Gastroesophageal sphincter (tissue), 4 donors: ENCODE results near the gene NLGN1. TPM values are rescaled to one million over a fixed set of nuclear protein-coding genes. Genes with fewer than 3 reads are reported as not detected.

ENCODE experiments used
- ATAC-seq: fragments of 150-250 bp; one replicate; pipeline ENCODE4 v1.9.1; 2016; ENCODE audit warnings: mild to moderate bottlenecking, moderate library complexity
- H3K27ac ChIP-seq, 4 donors: fragments of 200-600 bp; sonication (generic) in 3 of 4; 1 replicate in 3 of 4; 2 replicates in 1 of 4; pipeline ENCODE4 v1.5.1; 2016 to 2019
- H3K27me3 ChIP-seq: fragments of 200-600 bp; sonication (generic); one replicate; pipeline ENCODE4 v1.5.1; 2019
- H3K36me3 ChIP-seq, 2 donors: fragments of 200-600 bp; sonication (generic); one replicate each; pipeline ENCODE4 v1.5.1; 2019; ENCODE audit warnings: control low read depth in 1 of 2
- H3K4me1 ChIP-seq, 3 donors: fragments of 200-600 bp; sonication (generic); 1 replicate in 2 of 3; 2 replicates in 1 of 3; pipeline ENCODE4 v1.5.1; 2016 to 2019; ENCODE audit warnings: control low read depth in 2 of 3
- H3K4me3 ChIP-seq, 2 donors: fragments of 200-600 bp; sonication (generic); one replicate each; pipeline ENCODE4 v1.5.1; 2019; ENCODE audit warnings: mild to moderate bottlenecking in 1 of 2, moderate library complexity in 1 of 2
- H3K9me3 ChIP-seq, 3 donors: fragments of 200-600 bp; sonication (generic); one replicate each; pipeline ENCODE4 v1.5.1; 2017 to 2019; ENCODE audit warnings: control low read depth in 2 of 3
- CTCF ChIP-seq, 4 experiments: fragments of 200-600 bp in 2 of 4; fragments of 450-650 bp in 2 of 4; sonication (generic) in 1 of 4; IDR thresholded peaks; one replicate each; pipeline ENCODE4 v1.5.1; 2017 to 2019; ENCODE audit warnings: antibody characterized with exemption in 4 of 4, mild to moderate bottlenecking in 2 of 4, moderate library complexity in 2 of 4
- EP300 ChIP-seq: sonication (generic); formaldehyde crosslinking; IDR thresholded peaks from one replicate; pipeline ENCODE4 v1.6.1; 2017; ENCODE audit warnings: antibody characterized with exemption, mild to moderate bottlenecking
- POLR2A ChIP-seq, 2 donors: fragments of 450-650 bp; IDR thresholded peaks; one replicate each; pipeline ENCODE4 v1.6.1; 2017; ENCODE audit warnings: antibody characterized with exemption in 2 of 2, mild to moderate bottlenecking in 2 of 2, moderate library complexity in 1 of 2
- POLR2AphosphoS5 ChIP-seq: sonication (generic); formaldehyde crosslinking; IDR thresholded peaks from one replicate; pipeline ENCODE4 v1.6.1; 2017; ENCODE audit warnings: antibody characterized with exemption
- WGBS, 2 donors: methylation state at CpG; one replicate each; pipeline ENCODE4 v1.1.5; 2018; ENCODE audit warnings: low coverage in 1 of 2; 5-methylcytosine and 5-hydroxymethylcytosine counted together
- total RNA-seq, 4 donors: library from RNA; depleted of rRNA; stranded (reverse); fragments of >200 nt; gene quantifications; one replicate each; pipeline ENCODE4 v1.1.0, GENCODE V29; 2016

The NLGN1 gene
- total RNA-seq, 4 donors from 2014 or later = 13.4 to 26.4 (median 24.0) TPM

DNA sequence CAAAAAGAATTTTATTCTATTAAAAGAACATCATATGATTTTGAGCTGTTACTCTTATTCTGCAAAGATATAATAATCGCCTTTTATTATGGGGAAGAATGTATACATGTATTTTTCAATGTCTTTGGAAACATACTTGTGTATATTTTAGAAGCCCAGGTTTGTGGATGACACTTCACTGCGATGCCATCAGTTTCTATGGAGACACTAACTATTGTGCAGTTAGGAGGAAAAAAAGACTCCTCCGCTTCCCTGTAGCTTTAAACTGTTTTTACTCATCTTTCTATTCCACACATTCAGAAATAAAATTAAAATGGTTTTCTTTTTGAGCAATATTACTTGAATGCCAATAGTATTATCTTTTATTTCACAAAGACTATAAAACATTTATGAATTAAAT, 305.0 kb downstream of the NLGN1 start:
- Histone ChIP-seq H3K27me3 (no peaks in the 10 kb centered on the region), H3K4me1 (no peaks in the 10 kb centered on the region), H3K4me3 (no peak overlapping the region), H3K36me3 (no peaks in the 10 kb centered on the region), H3K27ac (no peak overlapping the region), H3K9me3 (peaks cover 0 to 4% (median 0%) of the 10 kb centered on the region in 3 donors)
- ATAC-seq = no peak
- 59 to 76% methylated on average over 3 of the region's 3 CpGs for WGBS, 2 donors
- TF ChIP-seq POLR2AphosphoS5 (no peak), EP300 (no peak), CTCF (IDR thresholded peaks at IDR 0.05) (no peak), POLR2A (IDR thresholded peaks at IDR 0.05) (no peak)

GRCh38 chr3:173703771-173704170, 306.2 kb downstream of the NLGN1 start:
- Histone ChIP-seq H3K27me3 (no peaks in the 10 kb centered on the region), H3K4me3 (no peak overlapping the region), H3K36me3 (no peaks in the 10 kb centered on the region), H3K9me3 (peaks cover 0 to 4% (median 0%) of the 10 kb centered on the region in 3 donors), H3K27ac (no peak overlapping the region), H3K4me1 (no peaks in the 10 kb centered on the region)
- 90 to 93% methylated on average over 3 of the region's 3 CpGs for WGBS, 2 donors
- ATAC-seq = no peak
- TF ChIP-seq CTCF (IDR thresholded peaks at IDR 0.05) (no peak), POLR2AphosphoS5 (no peak), EP300 (no peak), POLR2A (IDR thresholded peaks at IDR 0.05) (no peak)

- H3K27ac ChIP-seq = no peak overlapping the region
- no peak for ATAC-seq
- no peaks in the 10 kb centered on the region for H3K36me3 ChIP-seq
- TF ChIP-seq CTCF (IDR thresholded peaks at IDR 0.05) (no peak), POLR2A (IDR thresholded peaks at IDR 0.05) (no peak), EP300 (no peak), POLR2AphosphoS5 (no peak)
- WGBS, 2 donors = 95 to 97% methylated on average over 9 of the region's 9 CpGs
- no peaks in the 10 kb centered on the region for H3K9me3 ChIP-seq
- no peaks in the 10 kb centered on the region for H3K27me3 ChIP-seq
- no peaks in the 10 kb centered on the region for H3K4me1 ChIP-seq
- H3K4me3 ChIP-seq = no peak overlapping the region
Measured at GRCh38 chr3:173706630-173707029, 309.1 kb downstream of the NLGN1 start.

- Histone ChIP-seq H3K27me3 (no peaks in the 10 kb centered on the region), H3K4me3 (no peak overlapping the region), H3K4me1 (no peaks in the 10 kb centered on the region), H3K27ac (no peak overlapping the region), H3K9me3 (no peaks in the 10 kb centered on the region), H3K36me3 (no peaks in the 10 kb centered on the region)
- 61 to 93% methylated on average over 2 to 3 of the region's 3 CpGs for WGBS, 2 donors
- TF ChIP-seq EP300 = no peak
- TF ChIP-seq POLR2A (IDR thresholded peaks at IDR 0.05) = no peak
- TF ChIP-seq CTCF (IDR thresholded peaks at IDR 0.05) = no peak
- TF ChIP-seq POLR2AphosphoS5 = no peak
- no peak for ATAC-seq
Measured at GRCh38 chr3:173708191-173708590, 310.6 kb downstream of the NLGN1 start.

GRCh38 chr3:173709026-173709425, 311.5 kb downstream of the NLGN1 start:
- Histone ChIP-seq H3K9me3 (no peaks in the 10 kb centered on the region), H3K27ac (no peak overlapping the region), H3K27me3 (no peaks in the 10 kb centered on the region), H3K36me3 (no peaks in the 10 kb centered on the region), H3K4me3 (no peak overlapping the region), H3K4me1 (no peaks in the 10 kb centered on the region)
- WGBS, 2 donors = 78 to 87% methylated on average over 3 to 4 of the region's 4 CpGs
- no peak for ATAC-seq
- TF ChIP-seq CTCF (IDR thresholded peaks at IDR 0.05) = no peak
- TF ChIP-seq POLR2AphosphoS5 = no peak
- no peak for TF ChIP-seq POLR2A (IDR thresholded peaks at IDR 0.05)
- no peak for TF ChIP-seq EP300
